SK-N-MC (cell line): ENCODE measurements around the gene HLA-DRB5.

Experiments
- EZH2 ChIP-seq: fragments of 200-600 bp; sonication (generic); IDR thresholded peaks from one replicate; pipeline ENCODE4 v1.6.1; 2017; ENCODE audit warnings: antibody characterized with exemption
- POLR2AphosphoS5 ChIP-seq: IDR thresholded peaks from 2 replicates; pipeline ENCODE4 v1.6.1; 2012; ENCODE audit warnings: mild to moderate bottlenecking, low read depth, low read length, borderline replicate concordance

DNA sequence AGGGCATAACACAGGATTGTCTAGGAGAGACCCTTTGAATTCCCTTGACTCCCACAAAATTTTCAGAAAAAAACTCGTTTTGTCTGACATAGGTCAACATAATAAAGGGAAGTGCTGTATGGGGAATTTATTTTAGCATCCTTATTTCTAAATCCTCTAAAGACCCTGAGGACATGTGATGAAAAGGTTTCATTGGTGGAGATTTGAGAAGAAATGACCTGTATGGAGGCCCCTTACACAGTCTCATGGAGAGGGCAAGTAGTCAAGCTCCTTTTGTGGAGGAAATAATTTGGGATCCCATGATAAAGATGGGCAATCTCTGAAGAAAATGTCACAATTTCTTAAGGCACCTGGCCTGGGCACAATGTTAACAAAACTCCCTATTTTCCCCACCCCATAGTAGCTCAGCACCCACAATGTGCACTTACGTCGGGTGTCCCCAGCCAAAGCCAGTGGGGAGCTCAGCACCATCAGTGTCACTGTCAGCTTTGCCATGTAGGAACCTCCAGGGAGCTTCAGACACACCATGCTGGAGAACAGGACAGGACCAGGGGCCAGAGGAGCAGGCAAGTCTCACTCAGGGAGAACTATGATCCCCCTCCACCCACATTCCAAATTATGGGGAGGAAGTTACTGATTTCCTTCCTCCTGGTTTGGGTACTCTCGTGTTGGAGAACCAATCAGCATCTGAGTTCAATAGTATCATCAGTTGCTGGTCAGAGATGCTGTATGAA is at the start of gene HLA-DRB5:
- no peak for TF ChIP-seq EZH2
- no peak for TF ChIP-seq POLR2AphosphoS5
